ENCODE measurements around the gene ANAPC15.
"Not testable (repeated sequence)": the region's sequence is repeated elsewhere in the genome, so short reads cannot be mapped to it uniquely, and the experiment has no call there.

The ANAPC15 gene

GRCh38 chr11:72112143-72112977, at the start of gene ANAPC15:
Gene ANAPC15, minus strand, starts transcription at chr11:72112695. Its CDS starts 1,419 bp downstream, at chr11:72111276.
- peak; percentile 98 for DNase-seq (ENCODE audit: low read depth)

- no peak for DNase-seq (ENCODE audit: low read depth)
These were observed 47.8 kb upstream of the ANAPC15 start for GRCh38 chr11:72160319-72160718.

DNA sequence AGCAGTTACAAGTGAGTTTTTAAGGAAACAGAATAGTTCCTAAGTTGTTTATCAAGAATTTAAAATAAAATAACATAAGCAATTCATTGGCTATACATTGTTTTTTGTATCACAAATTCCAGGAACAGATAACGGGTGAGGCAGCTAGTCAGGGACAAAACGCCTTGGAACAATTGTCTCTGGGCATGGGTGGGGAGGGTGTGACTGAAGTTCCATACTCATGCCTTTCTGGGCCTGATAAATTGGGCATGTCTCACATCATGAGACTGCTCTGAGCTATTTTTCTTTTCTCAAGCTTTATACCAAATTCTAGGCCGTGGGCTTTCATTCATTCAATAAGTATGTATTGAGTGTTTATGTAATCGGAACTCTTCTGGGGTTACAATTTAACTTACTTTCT, 44.6 kb upstream of the ANAPC15 start:
- DNase-seq (ENCODE audit: low read depth) = no peak

DNA sequence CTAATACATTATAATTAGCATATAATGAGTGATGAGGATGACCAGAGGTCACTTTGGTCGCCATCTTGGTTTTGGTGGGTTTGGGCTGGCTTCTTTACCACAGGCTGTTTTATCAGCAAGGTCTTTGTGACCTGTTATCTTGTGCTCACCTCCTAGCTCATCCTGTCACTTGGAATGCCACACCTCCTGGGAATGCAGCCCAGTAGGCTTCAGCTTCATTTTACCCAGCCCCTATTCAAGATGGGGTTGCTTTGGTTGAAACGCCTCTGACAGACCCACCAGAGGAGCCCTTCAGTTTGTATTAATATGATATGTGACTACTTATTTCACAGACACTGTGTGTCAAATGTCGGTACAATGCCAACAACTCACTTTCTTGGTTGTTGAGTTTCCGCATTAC, 43.3 kb upstream of the ANAPC15 start:
- DNase-seq (ENCODE audit: low read depth) = no peak

GRCh38 chr11:72154816-72155215, 42.3 kb upstream of the ANAPC15 start:
- no peak for DNase-seq (ENCODE audit: low read depth)

DNA sequence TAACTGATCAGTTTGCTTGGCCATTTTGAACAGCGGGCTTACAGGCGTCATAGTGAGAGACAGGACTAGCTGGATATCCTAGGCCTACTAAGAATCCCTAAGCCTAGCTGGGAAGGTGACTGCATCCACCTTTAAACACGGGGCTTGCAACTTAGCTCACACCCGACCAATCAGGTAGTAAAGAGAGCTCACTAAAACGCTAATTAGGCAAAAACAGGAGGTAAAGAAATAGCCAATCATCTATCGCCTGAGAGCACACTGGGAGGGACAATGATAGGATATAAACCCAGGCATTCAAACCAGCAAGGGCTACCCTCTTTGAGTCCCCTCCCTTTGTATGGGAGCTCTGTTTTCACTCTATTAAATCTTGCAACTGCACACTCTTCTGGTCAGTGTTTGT, 41.4 kb upstream of the ANAPC15 start:
- not testable (repeated sequence) for DNase-seq (ENCODE audit: low read depth)

GRCh38 chr11:72150882-72151281, 38.4 kb upstream of the ANAPC15 start:
- no peak for DNase-seq (ENCODE audit: low read depth)

DNA sequence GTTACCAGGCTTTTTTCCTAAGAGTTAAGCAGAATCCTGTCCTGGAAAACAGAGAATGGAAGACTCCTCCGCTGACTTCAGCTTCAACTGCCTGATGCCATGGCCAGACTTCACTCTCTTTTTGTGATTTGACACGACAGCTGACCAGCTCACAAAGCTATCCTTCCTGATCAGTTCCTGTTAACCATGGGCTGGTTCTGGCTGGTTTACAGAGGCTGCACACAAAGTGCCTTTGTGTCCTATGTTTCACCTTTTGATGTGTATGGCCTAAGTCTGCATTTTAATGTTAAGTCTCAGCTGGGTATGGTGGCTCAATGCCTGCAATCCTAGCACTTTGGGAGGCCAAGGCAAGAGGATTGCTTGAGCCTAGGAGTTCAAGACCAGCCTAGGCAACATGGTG, 34.1 kb upstream of the ANAPC15 start:
- DNase-seq (ENCODE audit: low read depth) = no peak

GRCh38 chr11:72144807-72145565, 32.5 kb upstream of the ANAPC15 start:
- peak; percentile 55 for DNase-seq (ENCODE audit: low read depth)

DNA sequence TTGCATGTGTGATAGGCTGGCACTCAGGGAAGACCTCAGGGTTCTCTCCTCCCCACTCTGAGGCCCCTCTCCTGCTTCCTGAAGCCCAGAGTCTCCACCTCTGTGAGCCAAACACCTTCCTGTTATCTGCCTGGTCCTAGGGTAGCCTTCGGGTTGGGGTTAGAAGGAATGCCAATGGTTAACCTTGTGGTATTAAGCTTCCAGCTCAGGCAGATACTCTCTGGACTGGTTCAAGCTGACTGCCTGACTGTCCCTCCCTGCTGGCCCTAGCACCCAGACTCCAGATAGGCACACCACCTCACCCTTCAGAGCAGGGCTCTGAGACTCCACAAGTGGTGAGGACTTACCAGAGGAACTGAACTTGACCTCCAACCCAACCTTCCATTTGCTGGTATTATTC, 30.0 kb upstream of the ANAPC15 start:
- not testable (repeated sequence) for DNase-seq (ENCODE audit: low read depth)

DNA sequence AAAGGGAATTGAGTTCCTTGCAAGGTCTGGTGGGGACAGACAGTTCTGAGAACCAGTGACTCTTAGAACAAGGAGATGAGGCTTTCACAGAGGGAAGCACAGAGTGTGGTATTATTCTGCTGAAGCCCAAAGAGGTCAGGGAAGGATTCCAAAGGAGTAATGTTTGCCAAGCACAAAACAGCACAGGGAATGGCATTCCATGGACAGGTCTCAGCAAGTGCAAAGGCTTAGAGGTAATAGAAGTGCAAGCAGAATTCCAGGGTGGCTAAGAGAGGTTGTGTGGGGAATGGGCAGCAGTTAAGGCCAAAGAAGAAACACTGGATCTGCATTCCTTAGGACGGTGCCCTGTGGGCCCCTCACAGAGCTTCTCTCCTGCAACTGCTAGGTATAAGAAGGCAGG, 29.6 kb upstream of the ANAPC15 start:
- DNase-seq (ENCODE audit: low read depth) = not testable (repeated sequence)

- DNase-seq (ENCODE audit: low read depth) = peak; percentile 20
These were observed 28.6 kb upstream of the ANAPC15 start for GRCh38 chr11:72141066-72141465.

GRCh38 chr11:72140661-72141060, 28.2 kb upstream of the ANAPC15 start:
- no peak for DNase-seq (ENCODE audit: low read depth)

DNA sequence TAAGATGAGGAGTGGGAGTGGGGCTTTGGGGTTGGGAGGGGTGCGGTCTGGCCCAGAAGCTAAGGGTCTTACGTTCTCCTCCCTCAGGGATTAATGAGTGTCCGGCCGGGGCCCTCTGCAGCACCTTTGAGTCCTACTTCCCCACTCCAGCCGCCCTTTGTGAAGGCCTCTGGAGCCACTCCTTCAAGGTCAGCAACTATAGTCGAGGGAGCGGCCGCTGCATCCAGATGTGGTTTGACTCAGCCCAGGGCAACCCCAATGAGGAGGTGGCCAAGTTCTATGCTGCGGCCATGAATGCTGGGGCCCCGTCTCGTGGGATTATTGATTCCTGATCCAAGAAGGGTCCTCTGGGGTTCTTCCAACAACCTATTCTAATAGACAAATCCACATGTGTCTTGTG, 27.0 kb upstream of the ANAPC15 start:
- DNase-seq (ENCODE audit: low read depth) = no peak

- no peak for DNase-seq (ENCODE audit: low read depth)
These were observed 26.4 kb upstream of the ANAPC15 start for GRCh38 chr11:72138821-72139390.

DNA sequence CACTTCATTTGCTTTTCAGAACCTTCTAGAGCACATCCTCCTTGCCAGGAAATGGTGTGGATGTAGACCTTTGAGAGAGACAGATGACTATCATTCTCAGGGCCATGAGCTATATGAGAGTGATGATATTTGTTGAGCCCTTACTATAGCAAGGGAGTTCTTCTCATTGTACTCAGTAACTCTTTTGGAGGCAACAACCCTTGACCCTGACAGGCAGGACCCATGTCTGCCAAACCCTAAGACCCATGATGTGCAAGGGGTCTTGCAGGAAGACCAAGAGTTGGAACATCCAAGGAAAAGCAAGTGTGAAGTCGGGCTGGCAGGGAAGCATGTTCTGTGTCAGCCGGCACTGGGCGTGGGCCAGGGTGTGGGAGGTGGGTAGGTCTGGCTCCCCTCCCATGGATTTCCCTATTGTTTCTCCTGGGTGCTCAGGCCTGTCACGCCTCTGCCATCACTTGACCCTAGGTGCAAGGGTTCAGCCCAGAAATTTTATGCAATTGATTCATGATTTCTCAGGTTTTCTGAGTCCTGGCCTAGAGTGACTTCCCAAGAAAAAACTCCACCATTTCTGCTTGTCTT, 24.3 kb upstream of the ANAPC15 start:
- DNase-seq (ENCODE audit: low read depth) = no peak

DNA sequence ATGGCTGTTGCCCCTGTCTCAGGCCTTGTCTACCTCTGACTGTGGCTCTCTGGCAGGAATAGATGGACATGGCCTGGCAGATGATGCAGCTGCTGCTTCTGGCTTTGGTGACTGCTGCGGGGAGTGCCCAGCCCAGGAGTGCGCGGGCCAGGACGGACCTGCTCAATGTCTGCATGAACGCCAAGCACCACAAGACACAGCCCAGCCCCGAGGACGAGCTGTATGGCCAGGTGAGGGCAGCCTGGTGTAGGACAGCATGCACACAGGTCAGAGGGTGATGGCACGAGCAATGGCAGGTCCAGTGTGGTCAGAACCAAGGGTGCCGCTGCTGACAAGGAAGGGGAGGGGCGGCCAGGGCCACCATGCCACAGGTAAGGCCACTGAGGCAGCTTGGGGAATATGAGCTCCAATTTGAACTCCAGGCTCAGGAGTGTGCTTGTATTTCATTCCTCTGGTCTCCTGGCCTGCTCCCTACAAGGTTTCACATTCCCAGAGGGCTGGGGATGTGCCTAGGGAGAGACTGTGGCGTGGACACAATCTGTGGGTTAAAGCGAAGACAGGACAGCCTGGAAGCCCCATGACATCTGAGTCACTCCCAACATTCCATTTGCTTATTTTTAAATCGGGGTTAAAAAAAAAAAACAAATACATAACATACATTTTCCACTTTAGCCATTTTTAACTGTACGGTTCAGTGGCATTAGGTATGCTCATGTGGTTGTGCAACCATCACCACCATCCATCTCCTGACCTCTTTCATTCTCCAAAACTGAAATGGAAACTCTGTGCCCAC, 23.6 kb upstream of the ANAPC15 start:
- DNase-seq (ENCODE audit: low read depth) = no peak

GRCh38 chr11:72135473-72135872, 23.0 kb upstream of the ANAPC15 start, which contains the start of gene FOLR3:
Gene FOLR3, plus strand, starts transcription at chr11:72135725. Its CDS starts 228 bp downstream, at chr11:72135953.
- not testable (repeated sequence) for DNase-seq (ENCODE audit: low read depth)

DNA sequence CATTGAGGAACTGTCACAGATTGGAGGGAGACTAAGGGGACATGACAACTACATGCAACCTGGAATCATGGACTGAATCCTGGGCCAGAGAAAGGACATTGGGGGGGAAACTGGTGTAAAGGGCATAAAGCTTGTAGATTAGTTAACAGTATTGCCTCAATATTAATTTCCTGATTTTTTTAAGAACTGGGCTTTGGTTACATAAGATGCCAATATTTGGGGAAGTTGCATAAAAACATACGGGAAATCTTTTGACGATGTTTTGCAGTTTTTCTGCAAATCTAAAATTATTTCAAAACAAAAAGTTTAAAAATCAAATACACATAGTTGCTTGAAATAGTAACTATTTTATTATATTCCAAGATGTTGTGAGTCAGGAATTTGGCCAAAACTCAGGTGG, 20.2 kb upstream of the ANAPC15 start:
- no peak for DNase-seq (ENCODE audit: low read depth)

- DNase-seq (ENCODE audit: low read depth) = no peak
These were observed 16.9 kb upstream of the ANAPC15 start for GRCh38 chr11:72129381-72129780.

DNA sequence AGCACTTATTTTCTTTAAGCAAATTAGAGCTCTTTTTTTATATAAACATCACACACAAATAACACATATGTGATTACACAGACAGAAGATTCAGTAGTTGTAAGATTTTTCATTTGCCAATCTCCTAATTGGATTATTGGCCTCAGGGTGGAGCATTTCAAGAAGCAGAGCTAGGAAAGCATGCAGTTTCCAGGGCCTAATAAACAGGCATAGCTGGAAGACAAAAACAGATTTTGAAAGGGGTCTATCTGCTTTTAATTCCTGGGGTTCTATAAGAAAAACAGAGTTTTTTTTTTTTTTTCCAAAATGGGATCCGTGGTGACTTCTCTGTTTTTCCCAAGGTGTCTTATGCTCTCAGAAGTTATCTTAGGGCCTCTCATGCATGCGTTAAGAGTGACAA, 15.4 kb upstream of the ANAPC15 start:
- DNase-seq (ENCODE audit: low read depth) = no peak

DNA sequence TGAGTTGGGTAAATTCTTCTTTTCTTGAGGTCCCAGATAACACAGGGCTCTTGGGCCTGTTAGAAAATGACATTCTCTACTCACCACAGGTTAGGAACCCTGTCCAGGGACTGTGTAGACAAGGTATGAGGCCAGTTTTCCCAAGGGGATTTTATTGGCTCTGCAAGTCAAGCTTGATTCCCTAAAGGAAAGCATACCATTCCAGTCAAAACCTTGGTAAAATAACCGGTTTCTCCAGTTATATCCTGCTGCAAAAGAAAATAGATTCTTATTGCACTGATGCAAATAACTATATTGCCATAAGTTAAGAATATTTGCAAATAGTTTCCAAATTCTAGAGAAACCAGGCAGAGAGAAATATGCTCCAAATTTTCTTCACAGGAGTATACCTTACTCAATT, 13.5 kb upstream of the ANAPC15 start:
- no peak for DNase-seq (ENCODE audit: low read depth)

Measured in fibroblast of the conjunctiva (primary cell).